Measurements from ENCODE around the gene HDGFL2.

DNA sequence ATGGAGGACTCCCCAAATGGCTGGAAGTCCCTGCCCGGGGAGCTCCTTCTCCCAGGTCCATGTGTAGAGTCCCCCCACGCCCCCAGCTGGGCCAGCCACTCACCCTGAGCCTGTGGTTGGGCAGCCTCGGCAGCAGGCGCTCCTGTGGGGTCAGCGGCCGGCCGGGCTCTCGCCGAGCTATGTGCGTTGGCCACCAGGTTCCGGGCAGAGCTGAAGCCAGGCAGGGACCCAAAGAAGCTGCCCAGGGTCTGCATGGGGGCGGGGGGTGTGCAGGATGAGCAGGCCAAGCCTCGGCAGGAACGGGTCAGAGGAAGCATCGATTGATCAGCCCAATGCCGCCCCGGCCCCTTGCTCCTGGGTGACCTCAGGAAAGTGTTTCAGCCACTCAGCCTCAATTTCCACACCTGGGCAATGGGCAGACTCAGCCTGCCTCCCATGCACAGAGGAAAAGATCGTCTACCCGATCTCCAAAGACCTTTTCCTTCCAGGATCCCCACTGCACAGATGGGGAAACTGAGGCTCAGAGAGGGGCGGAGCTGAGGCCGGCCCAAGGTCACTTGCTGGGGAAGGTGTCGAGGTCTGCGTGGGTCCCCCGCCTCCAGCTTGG is 45.5 kb downstream of the HDGFL2 start:
- TF ChIP-seq CTCF (IDR thresholded peaks at IDR 0.05; ENCODE audit: control extremely low read depth in 1 of 3, insufficient read depth in 1 of 3, low read depth in 1 of 3, low read length in 3 of 3) (no peak), ZNF274 (IDR thresholded peaks at IDR 0.05; ENCODE audit: borderline replicate concordance, extremely low read depth, low read length) (no peak), SIN3A (conservative IDR thresholded peaks at IDR 0.05 in 1 of 2, IDR thresholded peaks at IDR 0.05 in 1 of 2; ENCODE audit: low read depth in 1 of 2, low read length in 2 of 2) (no peak), GABPA (IDR thresholded peaks at IDR 0.05; ENCODE audit: borderline replicate concordance, insufficient read depth, low read length) (no peak), POLR2A (IDR thresholded peaks at IDR 0.05; ENCODE audit: control extremely low read depth in 1 of 2, low read depth in 2 of 2, low read length in 2 of 2) (no peak), EGR1 (IDR thresholded peaks at IDR 0.05; ENCODE audit: borderline replicate concordance, low read depth, low read length) (no peak), E2F6 (IDR thresholded peaks at IDR 0.05) (no peak), RXRA (IDR thresholded peaks at IDR 0.05; ENCODE audit: insufficient read depth, low read depth, low read length) (no peak)
- TF ChIP-seq, protein P1, sequence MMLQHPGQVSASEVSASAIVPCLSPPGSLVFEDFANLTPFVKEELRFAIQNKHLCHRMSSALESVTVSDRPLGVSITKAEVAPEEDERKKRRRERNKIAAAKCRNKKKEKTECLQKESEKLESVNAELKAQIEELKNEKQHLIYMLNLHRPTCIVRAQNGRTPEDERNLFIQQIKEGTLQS (IDR thresholded peaks at IDR 0.05; ENCODE audit: insufficient read depth, low read depth, low read length), result no peak
